Mesendoderm (in vitro differentiated cells): Measurements from ENCODE around the gene PTPMT1.
"Not testable (repeated sequence)": the region's sequence is repeated elsewhere in the genome, so short reads cannot be mapped to it uniquely, and the experiment has no call there.

Experiments
- DNase-seq: peaks from one replicate; pipeline ENCODE4 v3.0.0; 2013
- H2AK5ac ChIP-seq: 2 replicates; pipeline ENCODE4 v1.6.1; 2013; ENCODE audit warnings: low read length, inconsistent platforms
- H2BK120ac ChIP-seq: 2 replicates; pipeline ENCODE4 v1.6.1; 2013; ENCODE audit warnings: low read depth, mild to moderate bottlenecking, low read length, moderate library complexity, mixed read lengths
- H2BK15ac ChIP-seq: replicated peaks from 2 replicates; pipeline ENCODE4 v1.6.1; 2013; ENCODE audit warnings: low read depth, mild to moderate bottlenecking, moderate library complexity
- H2BK5ac ChIP-seq: 2 replicates; pipeline ENCODE4 v1.6.1; 2013; ENCODE audit warnings: low read length, inconsistent platforms
- H3K18ac ChIP-seq: 2 replicates; pipeline ENCODE4 v1.6.1; 2013; ENCODE audit warnings: mild to moderate bottlenecking, low read length, mixed read lengths
- H3K23ac ChIP-seq: one replicate; pipeline ENCODE4 v1.6.1; 2013; ENCODE audit warnings: low read length
- H3K27ac ChIP-seq: 2 replicates; pipeline ENCODE4 v1.5.1; 2013; ENCODE audit warnings: low read depth, mild to moderate bottlenecking, inconsistent platforms, low read length, moderate library complexity
- H3K27me3 ChIP-seq: 2 replicates; pipeline ENCODE4 v1.6.1; 2013; ENCODE audit warnings: low read length, control low read depth, mild to moderate bottlenecking, inconsistent platforms; ENCODE audit not compliant: insufficient read depth, poor library complexity
- H3K36me3 ChIP-seq: 2 replicates; pipeline ENCODE4 v1.6.1; 2013; ENCODE audit warnings: low read length, inconsistent platforms; ENCODE audit not compliant: control insufficient read depth, insufficient read depth
- H3K4ac ChIP-seq: one replicate; pipeline ENCODE4 v1.6.1; 2013; ENCODE audit warnings: low read depth, mild to moderate bottlenecking, low read length, moderate library complexity
- H3K4me1 ChIP-seq: 2 replicates; pipeline ENCODE4 v1.6.1; 2013; ENCODE audit warnings: low read depth, low read length, inconsistent platforms; ENCODE audit not compliant: control insufficient read depth
- H3K4me2 ChIP-seq: 2 replicates; pipeline ENCODE4 v1.6.1; 2013; ENCODE audit warnings: low read length
- H3K4me3 ChIP-seq: 2 replicates; pipeline ENCODE4 v1.5.1; 2013; ENCODE audit warnings: mild to moderate bottlenecking, low read length
- H3K56ac ChIP-seq: one replicate; pipeline ENCODE4 v1.6.1; 2013; ENCODE audit warnings: low read length
- H3K79me1 ChIP-seq: 2 replicates; pipeline ENCODE4 v1.6.1; 2013; ENCODE audit warnings: low read length, inconsistent platforms
- H3K79me2 ChIP-seq: 2 replicates; pipeline ENCODE4 v1.6.1; 2013; ENCODE audit warnings: mild to moderate bottlenecking, low read length; ENCODE audit not compliant: control insufficient read depth, insufficient read depth
- H3K9ac ChIP-seq: 2 replicates; pipeline ENCODE4 v1.6.1; 2013; ENCODE audit warnings: low read length, inconsistent platforms
- H4K5ac ChIP-seq: one replicate; pipeline ENCODE4 v1.6.1; 2013; ENCODE audit warnings: low read length
- H4K8ac ChIP-seq: one replicate; pipeline ENCODE4 v1.6.1; 2013; ENCODE audit warnings: low read depth, mild to moderate bottlenecking, control low read depth, low read length, moderate library complexity
- WGBS: extraction: QIAGEN DNeasy Blood & Tissue Kit; methylation state at CpG from one replicate; pipeline ENCODE4 v1.1.7; 2013; ENCODE audit warnings: low lambda C conversion rate, missing lambda C conversion rate; ENCODE audit not compliant: insufficient coverage; ENCODE audit errors: extremely low coverage; 5-methylcytosine and 5-hydroxymethylcytosine counted together

The PTPMT1 gene

DNA sequence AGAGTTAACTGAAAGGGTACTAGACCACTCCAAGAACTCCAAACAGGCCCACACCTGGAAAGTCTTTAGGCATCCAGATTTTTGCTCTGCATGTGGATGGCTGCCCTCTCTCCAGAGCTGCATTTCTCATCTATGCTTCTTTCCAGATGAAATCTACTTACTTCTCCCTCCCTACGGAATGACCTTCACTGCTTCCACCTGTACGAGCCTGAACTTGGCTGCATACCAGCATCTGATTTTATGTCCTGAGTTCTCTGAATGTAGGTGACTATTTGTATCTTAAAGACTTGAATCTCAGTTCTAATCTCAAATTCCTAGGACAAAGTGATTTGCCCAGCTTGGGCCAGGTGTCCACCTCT, 25.7 kb upstream of the PTPMT1 start:
- Histone ChIP-seq H3K4me1 (peaks cover 2% of the 10 kb centered on the region), H3K4me3 (no peak overlapping the region), H3K18ac (no peak overlapping the region), H4K8ac (no peak overlapping the region), H3K56ac (no peak overlapping the region), H3K27me3 (no peaks in the 10 kb centered on the region), H2AK5ac (no peak overlapping the region), H3K9ac (peak overlapping the region; percentile 7), H3K27ac (no peak overlapping the region), H2BK5ac (no peak overlapping the region), H3K4me2 (no peak overlapping the region), H3K36me3 (no peaks in the 10 kb centered on the region), H3K4ac (no peak overlapping the region), H3K79me2 (peaks cover 90% of the 10 kb centered on the region), H2BK120ac (no peak overlapping the region), H3K23ac (no peak overlapping the region), H3K79me1 (peaks cover 3% of the 10 kb centered on the region), H2BK15ac (no peak overlapping the region), H4K5ac (no peak overlapping the region)
- no CpG with 5 or more reads among the region's 2 CpGs for WGBS
- DNase-seq, result no peak

- H4K8ac ChIP-seq, result no peak overlapping the region
- H2BK5ac ChIP-seq, result no peak overlapping the region
- no peak overlapping the region for H3K9ac ChIP-seq
- no peaks in the 10 kb centered on the region for H3K27me3 ChIP-seq
- H2BK15ac ChIP-seq, result no peak overlapping the region
- no peak overlapping the region for H4K5ac ChIP-seq
- peaks cover 3% of the 10 kb centered on the region for H3K79me1 ChIP-seq
- peaks cover 90% of the 10 kb centered on the region for H3K79me2 ChIP-seq
- H2BK120ac ChIP-seq, result no peak overlapping the region
- H3K18ac ChIP-seq, result no peak overlapping the region
- no peak overlapping the region for H2AK5ac ChIP-seq
- H3K4me1 ChIP-seq, result peaks cover 2% of the 10 kb centered on the region
- no peaks in the 10 kb centered on the region for H3K36me3 ChIP-seq
- WGBS, result no CpG with 5 or more reads among the region's 2 CpGs
- H3K56ac ChIP-seq, result no peak overlapping the region
- no peak overlapping the region for H3K4ac ChIP-seq
- no peak for DNase-seq
- H3K23ac ChIP-seq, result no peak overlapping the region
- H3K27ac ChIP-seq, result no peak overlapping the region
- no peak overlapping the region for H3K4me2 ChIP-seq
- no peak overlapping the region for H3K4me3 ChIP-seq
These were observed 24.3 kb upstream of the PTPMT1 start for GRCh38 chr11:47541070-47541469.

GRCh38 chr11:47545298-47545697, 20.1 kb upstream of the PTPMT1 start:
- Histone ChIP-seq H2AK5ac (no peak overlapping the region), H3K23ac (no peak overlapping the region), H3K36me3 (no peaks in the 10 kb centered on the region), H3K9ac (no peak overlapping the region), H3K4me3 (no peak overlapping the region), H4K8ac (no peak overlapping the region), H2BK5ac (no peak overlapping the region), H3K18ac (no peak overlapping the region), H3K79me2 (peaks cover 92% of the 10 kb centered on the region), H3K27ac (no peak overlapping the region), H4K5ac (no peak overlapping the region), H2BK15ac (no peak overlapping the region), H3K4me2 (no peak overlapping the region), H3K27me3 (no peaks in the 10 kb centered on the region), H3K56ac (no peak overlapping the region), H3K4me1 (no peaks in the 10 kb centered on the region), H2BK120ac (no peak overlapping the region), H3K4ac (no peak overlapping the region), H3K79me1 (no peaks in the 10 kb centered on the region)
- WGBS, result no CpG with 5 or more reads among the region's 6 CpGs
- no peak for DNase-seq

- not testable (repeated sequence) for H2AK5ac ChIP-seq, H3K36me3 ChIP-seq, H3K4me2 ChIP-seq, H4K8ac ChIP-seq, H2BK120ac ChIP-seq, H4K5ac ChIP-seq, H3K79me1 ChIP-seq, H2BK5ac ChIP-seq, H3K9ac ChIP-seq, H3K4me1 ChIP-seq, H3K27ac ChIP-seq, H3K23ac ChIP-seq, H3K4ac ChIP-seq, H3K18ac ChIP-seq, H3K27me3 ChIP-seq, H3K56ac ChIP-seq, H2BK15ac ChIP-seq, DNase-seq, H3K4me3 ChIP-seq
- H3K79me2 ChIP-seq, result peaks cover 92% of the 10 kb centered on the region
- no CpG with 5 or more reads among the region's 7 CpGs for WGBS
These were observed 19.1 kb upstream of the PTPMT1 start for GRCh38 chr11:47546274-47546673.

GRCh38 chr11:47550288-47551047, 14.9 kb upstream of the PTPMT1 start:
- H3K4me1 ChIP-seq, result no peaks in the 10 kb centered on the region
- H3K56ac ChIP-seq, result no peak overlapping the region
- no peak overlapping the region for H4K5ac ChIP-seq
- H3K4me3 ChIP-seq, result no peak overlapping the region
- H3K9ac ChIP-seq, result no peak overlapping the region
- H2BK5ac ChIP-seq, result no peak overlapping the region
- H3K36me3 ChIP-seq, result no peaks in the 10 kb centered on the region
- H3K79me1 ChIP-seq, result no peaks in the 10 kb centered on the region
- no peak overlapping the region for H3K18ac ChIP-seq
- peaks cover 67% of the 10 kb centered on the region for H3K79me2 ChIP-seq
- WGBS, result no CpG with 5 or more reads among the region's 10 CpGs
- no peak overlapping the region for H3K23ac ChIP-seq
- H3K27me3 ChIP-seq, result no peaks in the 10 kb centered on the region
- no peak overlapping the region for H3K4me2 ChIP-seq
- H2AK5ac ChIP-seq, result no peak overlapping the region
- H3K4ac ChIP-seq, result no peak overlapping the region
- H2BK15ac ChIP-seq, result no peak overlapping the region
- DNase-seq, result no peak
- H2BK120ac ChIP-seq, result no peak overlapping the region
- H4K8ac ChIP-seq, result no peak overlapping the region
- H3K27ac ChIP-seq, result no peak overlapping the region

GRCh38 chr11:47551086-47551485, 14.3 kb upstream of the PTPMT1 start:
- H3K4me2 ChIP-seq, result no peak overlapping the region
- H3K27me3 ChIP-seq, result no peaks in the 10 kb centered on the region
- H3K18ac ChIP-seq, result no peak overlapping the region
- H3K56ac ChIP-seq, result no peak overlapping the region
- H2BK15ac ChIP-seq, result no peak overlapping the region
- no peak overlapping the region for H2BK5ac ChIP-seq
- no peaks in the 10 kb centered on the region for H3K79me1 ChIP-seq
- no peak overlapping the region for H3K9ac ChIP-seq
- DNase-seq, result peak; percentile 73
- H3K79me2 ChIP-seq, result peaks cover 63% of the 10 kb centered on the region
- no peak overlapping the region for H2AK5ac ChIP-seq
- no peak overlapping the region for H3K23ac ChIP-seq
- no peak overlapping the region for H4K8ac ChIP-seq
- H3K36me3 ChIP-seq, result no peaks in the 10 kb centered on the region
- no peak overlapping the region for H4K5ac ChIP-seq
- H3K27ac ChIP-seq, result no peak overlapping the region
- no peaks in the 10 kb centered on the region for H3K4me1 ChIP-seq
- no peak overlapping the region for H2BK120ac ChIP-seq
- no peak overlapping the region for H3K4me3 ChIP-seq
- H3K4ac ChIP-seq, result no peak overlapping the region
